Activated naive CD4-positive, alpha-beta T cell treated with anti-CD3 and anti-CD28 coated beads, Interleukin-2, amount 50 U/mL, for 16 hours (primary cell): Measurements from ENCODE around the gene PHACTR1.

ENCODE experiments used
- DNase-seq: peaks from one replicate; pipeline ENCODE4 v3.0.0-alpha.2; 2020

Gene PHACTR1

GRCh38 chr6:13038315-13038714 lies 321.7 kb downstream of the PHACTR1 start:
- DNase-seq: no peak

GRCh38 chr6:13038741-13039190 lies 322.2 kb downstream of the PHACTR1 start:
- no peak for DNase-seq

- no peak for DNase-seq
These were observed 327.8 kb downstream of the PHACTR1 start for GRCh38 chr6:13044390-13044789.

- no peak for DNase-seq
These were observed 328.3 kb downstream of the PHACTR1 start for GRCh38 chr6:13044896-13045295.

- DNase-seq: no peak
These were observed 329.1 kb downstream of the PHACTR1 start for GRCh38 chr6:13045676-13046075.

GRCh38 chr6:13046084-13046483 lies 329.5 kb downstream of the PHACTR1 start:
- no peak for DNase-seq

- no peak for DNase-seq
These were observed 331.5 kb downstream of the PHACTR1 start for GRCh38 chr6:13048113-13048512.

GRCh38 chr6:13049666-13050254 lies 333.2 kb downstream of the PHACTR1 start:
- DNase-seq: no peak

GRCh38 chr6:13053006-13053461 lies 336.5 kb downstream of the PHACTR1 start:
- DNase-seq: no peak

GRCh38 chr6:13058051-13058450 lies 341.5 kb downstream of the PHACTR1 start:
- no peak for DNase-seq

- no peak for DNase-seq
These were observed 342.5 kb downstream of the PHACTR1 start for GRCh38 chr6:13059026-13059425.

GRCh38 chr6:13063300-13063918 lies 346.8 kb downstream of the PHACTR1 start:
- DNase-seq: no peak

- DNase-seq: no peak
These were observed 349.0 kb downstream of the PHACTR1 start for GRCh38 chr6:13065581-13065980.

- no peak for DNase-seq
These were observed 349.5 kb downstream of the PHACTR1 start for GRCh38 chr6:13066050-13066449.

GRCh38 chr6:13066820-13067219 lies 350.3 kb downstream of the PHACTR1 start:
- DNase-seq: no peak

GRCh38 chr6:13068586-13069210 lies 352.1 kb downstream of the PHACTR1 start:
- no peak for DNase-seq

- no peak for DNase-seq
These were observed 355.2 kb downstream of the PHACTR1 start for GRCh38 chr6:13071550-13072345.

GRCh38 chr6:13072686-13073347 lies 356.2 kb downstream of the PHACTR1 start:
- no peak for DNase-seq

- no peak for DNase-seq
These were observed 358.0 kb downstream of the PHACTR1 start for GRCh38 chr6:13074415-13075140.

GRCh38 chr6:13075141-13075845 lies 358.7 kb downstream of the PHACTR1 start:
- DNase-seq: no peak

GRCh38 chr6:13076575-13076974 lies 360.0 kb downstream of the PHACTR1 start:
- no peak for DNase-seq

- no peak for DNase-seq
These were observed 360.6 kb downstream of the PHACTR1 start for GRCh38 chr6:13077117-13077516.
